Measurements from ENCODE around the gene FARSA.
"Not testable (repeated sequence)": the region's sequence is repeated elsewhere in the genome, so short reads cannot be mapped to it uniquely, and the experiment has no call there.

FARSA gene

DNA sequence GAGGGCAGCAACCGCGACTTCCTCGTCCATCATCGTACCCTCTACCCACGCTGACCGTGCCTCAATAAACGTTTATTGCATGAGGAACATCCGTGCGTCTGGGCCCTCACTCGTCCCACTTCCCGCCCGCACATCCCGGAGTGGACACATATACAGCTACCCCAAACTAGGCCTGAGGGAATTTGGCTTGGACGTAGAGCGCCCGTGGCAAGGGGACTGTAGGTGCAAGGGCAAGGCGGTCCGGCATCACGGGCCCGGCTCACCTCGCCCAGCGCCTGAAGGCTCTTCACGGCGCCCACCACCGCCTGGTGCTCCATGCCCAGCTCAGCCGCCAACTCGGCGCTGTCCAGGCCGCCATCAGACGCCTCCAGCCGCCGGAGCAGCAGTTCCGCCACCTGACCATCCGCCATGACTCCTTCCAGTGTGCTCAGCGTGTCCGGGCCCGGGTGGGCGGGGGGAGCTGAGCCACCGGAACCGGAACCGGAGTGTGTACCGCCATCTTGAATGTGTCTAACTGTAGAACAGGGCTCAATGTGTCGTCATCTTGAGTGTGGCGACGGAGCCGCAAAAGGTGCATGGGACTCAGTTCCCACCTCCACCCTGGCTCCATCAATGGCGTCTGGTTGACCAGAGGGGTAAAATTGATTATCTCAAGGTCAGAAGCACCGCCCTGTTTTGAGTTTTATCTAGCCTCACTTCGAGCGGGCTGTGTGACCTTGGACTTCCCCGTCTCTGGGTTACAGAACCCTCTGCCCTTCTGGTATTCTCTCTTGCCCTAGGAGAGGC lies at the start of gene FARSA:
TSS of gene FARSA (minus strand) at position 425 of the 786 bp plus-strand sequence. CDS start at position 410, 15 bp downstream.
- peak; percentile 86 to 88 for DNase-seq (ENCODE audit: low read depth in 2 of 2)

- DNase-seq (ENCODE audit: low read depth in 2 of 2), result no peak
These were observed 49.6 kb upstream of the FARSA start for GRCh38 chr19:12983091-12983490.

- DNase-seq (ENCODE audit: low read depth in 2 of 2), result no peak
These were observed 49.1 kb upstream of the FARSA start for GRCh38 chr19:12982648-12983047.

- no peak for DNase-seq (ENCODE audit: low read depth in 2 of 2)
These were observed 46.5 kb upstream of the FARSA start for GRCh38 chr19:12979974-12980373.

- not testable (repeated sequence) for DNase-seq (ENCODE audit: low read depth in 2 of 2)
These were observed 42.6 kb upstream of the FARSA start for GRCh38 chr19:12976109-12976508.

- DNase-seq (ENCODE audit: low read depth in 2 of 2), result no peak
These were observed 41.8 kb upstream of the FARSA start for GRCh38 chr19:12975221-12975741.

DNA sequence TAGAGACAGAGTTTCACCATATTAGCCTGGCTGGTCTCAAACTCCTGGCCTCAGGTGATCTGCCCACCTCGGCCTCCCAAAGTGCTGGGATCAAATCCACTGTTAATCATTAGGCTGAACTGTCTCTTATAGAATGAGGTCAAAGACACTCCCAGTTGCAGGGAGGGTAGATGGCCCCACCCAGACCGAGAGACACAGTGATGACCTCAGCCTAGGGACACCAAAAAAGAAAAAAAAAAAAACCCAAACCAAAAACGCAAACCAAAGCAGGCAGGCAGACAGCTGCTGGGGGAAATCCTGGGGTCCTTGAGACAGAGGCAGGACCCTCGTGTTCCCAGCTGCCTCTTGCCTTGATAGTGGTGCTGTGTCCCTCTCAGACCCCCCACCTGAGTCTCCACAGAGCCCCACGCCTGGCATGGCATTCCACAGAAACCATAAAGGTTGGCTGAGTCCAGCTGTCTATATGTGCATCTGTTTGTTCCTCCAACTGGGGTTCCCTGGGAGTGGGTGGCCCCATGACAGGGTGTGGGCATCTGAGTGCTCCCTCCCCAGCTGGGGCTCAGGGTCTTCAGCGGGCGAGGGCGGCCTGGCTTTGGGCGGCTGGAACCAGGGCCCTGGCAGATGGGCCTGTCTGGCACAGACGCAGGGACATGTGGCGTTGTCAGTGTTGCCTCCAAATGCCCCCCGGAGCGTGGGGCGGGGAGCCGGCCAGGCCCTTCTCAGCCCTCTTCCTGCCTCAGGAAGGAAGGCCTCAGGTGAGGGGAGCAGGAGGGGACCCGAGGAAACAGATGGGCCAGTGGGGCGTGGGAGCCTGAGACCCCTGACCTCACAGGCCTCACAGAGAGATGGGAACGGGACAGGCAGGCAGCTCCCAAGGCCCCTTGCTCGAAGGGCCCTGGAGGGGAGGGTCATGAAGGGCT lies 41.0 kb upstream of the FARSA start:
- no peak for DNase-seq (ENCODE audit: low read depth in 2 of 2)

DNA sequence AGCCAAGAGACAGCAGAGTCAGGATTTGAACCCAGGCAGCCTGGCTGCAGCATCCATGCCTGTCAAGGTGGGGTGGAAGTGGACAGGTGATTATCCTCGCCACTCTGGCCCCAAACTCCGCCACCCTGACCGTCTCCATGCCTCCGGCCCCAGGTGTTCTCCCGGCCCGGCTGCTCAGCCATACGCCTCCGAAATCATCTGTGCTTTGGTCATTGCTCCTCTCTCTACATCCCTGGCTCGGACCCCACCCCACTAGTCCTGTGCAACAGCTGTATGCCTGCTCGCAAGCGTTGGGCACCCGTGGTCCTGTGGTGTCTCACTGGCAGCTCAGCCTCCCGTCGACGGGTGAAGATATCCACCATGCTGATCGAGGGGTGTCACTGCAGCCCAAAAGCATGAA lies 39.7 kb upstream of the FARSA start:
- DNase-seq (ENCODE audit: low read depth in 2 of 2), result no peak

GRCh38 chr19:12970070-12970820 lies 36.7 kb upstream of the FARSA start:
- no peak for DNase-seq (ENCODE audit: low read depth in 2 of 2)

DNA sequence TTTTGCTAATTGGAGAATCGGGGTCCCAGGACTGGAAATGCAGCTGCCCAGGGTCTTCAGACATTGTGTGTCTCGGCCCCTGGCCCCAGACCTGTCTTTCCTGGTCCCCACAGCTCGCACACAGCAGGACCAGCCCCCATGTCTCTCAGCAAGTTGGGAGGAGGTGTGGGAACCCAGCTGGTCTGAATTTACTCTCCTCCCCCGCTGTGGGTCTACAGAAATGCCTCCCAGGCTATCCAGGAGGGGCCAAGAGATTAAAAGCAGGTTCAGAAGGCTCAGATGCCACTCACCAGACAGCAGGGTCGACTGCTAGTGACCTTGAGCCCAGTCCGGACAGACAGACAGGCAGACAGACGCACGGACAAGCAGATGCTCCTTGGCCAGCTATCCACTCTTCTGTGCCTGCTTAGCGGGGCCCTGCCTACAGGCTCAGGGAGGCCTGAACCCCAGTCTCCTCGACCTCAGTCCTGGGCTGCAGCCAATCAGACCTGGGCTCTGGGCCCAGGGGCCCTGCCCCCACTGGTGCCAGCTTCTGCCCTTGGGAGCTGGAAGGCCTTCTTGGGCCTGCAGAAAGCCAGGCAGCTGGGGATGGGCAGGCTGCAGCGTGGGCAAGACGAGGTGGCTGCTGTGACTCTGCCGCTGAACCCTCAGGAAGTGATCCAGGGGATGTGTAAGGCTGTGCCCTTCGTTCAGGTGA lies 35.9 kb upstream of the FARSA start, which contains the start of gene DAND5:
TSS of gene DAND5 (plus strand) at position 285 of the 697 bp plus-strand sequence. CDS start at position 370, 85 bp downstream.
- no peak for DNase-seq (ENCODE audit: low read depth in 2 of 2)

DNA sequence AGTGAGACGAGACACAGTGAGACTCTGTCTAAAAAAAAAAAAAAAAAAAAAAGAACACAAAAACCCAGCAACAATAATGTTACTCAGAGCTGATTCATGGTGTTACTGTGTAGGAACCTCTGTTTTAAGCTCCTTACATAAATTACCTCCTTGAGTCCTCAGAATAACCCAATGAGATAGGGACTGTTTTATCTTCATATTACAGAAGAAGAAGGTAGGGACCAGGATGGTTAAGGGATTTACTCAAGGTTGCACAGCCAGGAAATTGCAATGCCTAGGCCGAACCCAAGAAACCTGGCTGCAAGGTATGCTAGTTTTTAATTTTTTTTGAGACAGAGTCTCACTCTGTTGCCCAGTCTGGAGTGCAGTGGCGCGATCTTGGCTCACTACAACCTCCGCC lies 34.4 kb upstream of the FARSA start:
- no peak for DNase-seq (ENCODE audit: low read depth in 2 of 2)

DNA sequence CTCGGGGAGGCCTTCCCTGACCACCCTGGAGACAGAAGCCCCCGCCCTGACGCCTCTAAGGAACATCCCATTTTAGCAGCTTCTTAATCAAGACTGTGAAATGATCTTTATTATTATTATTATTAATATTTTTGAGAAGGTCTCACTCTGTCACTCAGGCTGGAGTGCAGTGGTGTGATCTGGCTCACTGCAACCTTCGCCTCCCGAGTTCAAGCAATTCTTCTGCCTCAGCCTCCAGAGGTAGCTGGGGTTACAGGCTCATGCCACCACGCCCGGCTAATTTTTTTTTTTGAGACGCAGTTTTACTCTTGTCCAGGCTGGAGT lies 32.3 kb upstream of the FARSA start:
- DNase-seq (ENCODE audit: low read depth in 2 of 2), result no peak

DNA sequence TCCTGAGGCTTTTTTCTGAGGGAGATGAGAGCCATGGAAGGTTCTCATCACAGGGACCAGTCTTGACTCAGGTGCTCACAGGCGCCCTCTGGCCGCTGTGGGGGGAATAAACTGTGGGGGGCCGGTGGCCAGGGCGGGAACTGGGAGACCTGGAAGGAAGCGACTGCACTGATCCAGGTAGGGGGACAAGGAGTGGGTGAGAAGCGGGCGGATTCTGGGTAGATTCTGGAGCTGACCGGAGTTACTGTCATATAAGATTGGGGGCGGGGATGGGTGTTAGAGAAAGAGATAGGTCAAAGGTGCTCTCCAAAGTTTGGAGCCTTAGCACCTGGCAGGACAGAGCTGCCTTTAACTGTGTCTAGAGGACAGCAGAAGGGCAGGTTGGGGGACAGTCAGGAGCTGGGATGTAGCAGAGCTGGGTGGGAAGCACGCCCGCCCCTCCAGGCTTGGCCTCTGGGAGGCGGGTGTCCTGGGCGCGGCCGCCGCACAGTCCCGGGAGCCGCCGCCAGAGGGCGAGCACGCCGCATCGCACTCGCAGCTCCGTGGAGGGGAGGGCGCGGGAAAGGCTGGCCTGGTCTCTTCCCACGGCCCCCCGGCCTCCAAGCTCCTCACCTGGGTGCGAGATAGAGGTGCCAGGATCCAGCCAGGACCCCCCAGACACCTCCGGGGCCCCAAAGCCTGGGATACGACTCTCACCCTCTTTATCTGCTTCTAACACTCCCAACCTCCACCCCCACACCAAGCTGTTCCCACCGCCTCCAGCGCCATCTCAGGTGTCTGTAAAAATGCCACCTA lies 31.7 kb upstream of the FARSA start:
- DNase-seq (ENCODE audit: low read depth in 2 of 2), result peak; percentile 65 to 85

DNA sequence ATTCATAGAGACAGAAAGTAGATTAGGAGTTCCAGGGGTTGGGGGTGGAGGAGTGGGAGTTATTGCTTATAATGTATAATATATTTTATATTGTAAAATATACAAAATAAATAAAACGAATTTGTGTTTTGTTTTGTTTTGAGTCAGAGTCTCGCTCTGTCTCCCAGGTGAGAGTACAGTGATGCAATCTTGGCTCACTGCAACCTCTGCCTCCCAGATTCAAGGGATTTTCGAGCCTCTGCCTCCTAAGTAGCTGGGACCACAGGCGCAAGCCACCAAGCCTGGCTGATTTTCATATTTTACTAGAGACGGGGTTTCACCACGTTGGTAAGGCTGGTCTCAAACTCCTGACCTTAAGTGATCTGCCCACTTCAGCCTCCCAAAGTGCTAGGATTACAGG lies 26.0 kb upstream of the FARSA start:
- no peak for DNase-seq (ENCODE audit: low read depth in 2 of 2)

DNA sequence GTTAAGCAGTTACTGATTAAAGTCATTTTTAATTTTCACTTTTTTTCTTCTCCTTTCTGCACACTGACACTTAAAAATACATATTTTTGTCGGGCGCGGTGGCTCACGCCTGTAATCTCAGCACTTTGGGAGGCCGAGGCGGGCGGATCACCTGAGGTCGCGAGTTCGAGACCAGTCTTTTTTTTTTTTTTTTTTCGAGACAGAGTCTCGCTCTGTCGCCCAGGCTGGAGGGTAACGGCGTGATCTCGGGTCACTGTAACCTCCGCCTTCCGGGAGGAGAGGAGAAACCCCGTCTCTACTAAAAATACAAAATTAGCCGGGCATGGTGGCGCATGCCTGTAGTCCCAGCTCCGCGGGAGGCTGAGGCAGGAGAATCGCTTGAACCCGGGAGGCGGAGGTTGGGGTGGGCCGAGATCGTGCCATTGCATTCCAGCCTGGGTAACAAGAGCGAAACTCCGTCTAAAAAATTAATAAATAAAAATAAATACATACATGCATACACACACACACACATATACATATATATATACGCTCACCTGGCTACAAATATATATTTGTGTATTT lies 24.0 kb upstream of the FARSA start:
- DNase-seq (ENCODE audit: low read depth in 2 of 2), result not testable (repeated sequence)

- DNase-seq (ENCODE audit: low read depth in 2 of 2), result peak; percentile 74 to 79
These were observed 23.2 kb upstream of the FARSA start, which contains the start of gene GADD45GIP1 for GRCh38 chr19:12956446-12957388. Gene GADD45GIP1, minus strand, starts transcription at chr19:12957223. Its CDS starts 11 bp downstream, at chr19:12957212.

- no peak for DNase-seq (ENCODE audit: low read depth in 2 of 2)
These were observed 22.5 kb upstream of the FARSA start for GRCh38 chr19:12955996-12956395.

DNA sequence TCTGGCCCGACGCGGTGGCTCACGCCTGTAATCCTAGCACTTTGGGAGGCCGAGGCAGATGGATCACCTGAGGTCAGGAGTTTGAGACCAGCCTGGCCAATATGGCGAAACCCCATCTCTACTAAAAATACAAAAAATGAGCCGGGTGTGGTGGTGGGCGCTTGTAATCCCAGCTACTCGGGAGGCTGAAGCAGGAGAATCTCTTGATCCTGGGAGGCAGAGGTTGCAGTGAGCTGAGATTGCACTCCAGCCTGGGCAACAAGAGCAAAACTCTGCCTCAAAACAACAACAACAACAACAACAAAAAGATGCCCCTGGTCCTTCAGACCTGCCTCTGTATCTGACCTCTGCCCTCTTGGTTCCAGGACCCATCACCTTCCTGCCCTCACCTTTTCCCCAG lies 22.1 kb upstream of the FARSA start:
- DNase-seq (ENCODE audit: low read depth in 2 of 2), result not testable (repeated sequence)

GRCh38 chr19:12954612-12954962 lies 21.1 kb upstream of the FARSA start:
- no peak for DNase-seq (ENCODE audit: low read depth in 2 of 2)

Data from stimulated activated CD4-positive, alpha-beta T cell treated with anti-CD3 and anti-CD28 coated beads, Interleukin-12 subunit alpha, Interleukin-12 subunit beta, amount 100 ng/mL, for 24 hours (primary cell).